GM12891 (cell line): ENCODE measurements around the gene ADO.

Source experiments
- PAX5 ChIP-seq: IDR thresholded peaks from 2 replicates; pipeline ENCODE4 v1.6.1; 2011; ENCODE audit warnings: low read length, moderate library complexity, mild to moderate bottlenecking; ENCODE audit not compliant: insufficient read depth, severe bottlenecking
- POLR2A ChIP-seq: IDR thresholded peaks from 2 replicates; pipeline ENCODE4 v1.6.1; 2011; ENCODE audit warnings: low read depth, low read length, control low read depth
- POLR2AphosphoS5 ChIP-seq: IDR thresholded peaks from 2 replicates; pipeline ENCODE4 v1.6.1; 2011; ENCODE audit warnings: low read depth, low read length, control low read depth
- POU2F2 ChIP-seq: IDR thresholded peaks from 2 replicates; pipeline ENCODE4 v1.6.1; 2011; ENCODE audit warnings: low read depth, mild to moderate bottlenecking, control low read depth, low read length, moderate library complexity
- SPI1 ChIP-seq: IDR thresholded peaks from 2 replicates; pipeline ENCODE4 v1.6.1; 2011; ENCODE audit warnings: low read depth, low read length, control low read depth
- TAF1 ChIP-seq: IDR thresholded peaks from 2 replicates; pipeline ENCODE4 v1.6.1; 2011; ENCODE audit warnings: low read depth, low read length, control low read depth

GRCh38 chr10:62811159-62811875, 6.8 kb downstream of the ADO start:
- peak; percentile 73; the same call in 1 of the 2 replicates for TF ChIP-seq POLR2A
- peak; percentile 66 for TF ChIP-seq PAX5
- peak; percentile 86 for TF ChIP-seq POLR2AphosphoS5
- no peak for TF ChIP-seq TAF1
- 0 out of 2 replicates have a peak, but pooled peaks have one; percentile 28 for TF ChIP-seq SPI1
- peak; percentile 88 for TF ChIP-seq POU2F2
